Mesenchymal stem cell (in vitro differentiated cells and primary cell): ENCODE data around the gene ZFYVE9.

Experiments used
- DNase-seq: peaks from one replicate; pipeline ENCODE4 v3.0.0-alpha.2; 2013
- H2AFZ ChIP-seq: one replicate; pipeline ENCODE4 v1.6.1; 2013; ENCODE audit warnings: low read depth, mild to moderate bottlenecking, control low read depth, inconsistent platforms, low read length, moderate library complexity
- H2AK5ac ChIP-seq: 2 replicates; pipeline ENCODE4 v1.6.1; 2013; ENCODE audit warnings: low read length, moderate library complexity, mild to moderate bottlenecking, inconsistent platforms; ENCODE audit not compliant: severe bottlenecking
- H2BK120ac ChIP-seq: one replicate; pipeline ENCODE4 v1.6.1; 2013; ENCODE audit warnings: low read depth, mild to moderate bottlenecking, inconsistent platforms, low read length, moderate library complexity
- H2BK12ac ChIP-seq, 2 experiments: one replicate each; pipeline ENCODE4 v1.6.1; 2013; ENCODE audit warnings: inconsistent platforms in 2 of 2, low read length in 2 of 2, mild to moderate bottlenecking in 2 of 2, moderate library complexity in 2 of 2, control low read depth in 1 of 2
- H2BK15ac ChIP-seq: one replicate; pipeline ENCODE4 v1.6.1; 2013; ENCODE audit warnings: mild to moderate bottlenecking, low read depth, inconsistent platforms; ENCODE audit not compliant: poor library complexity, severe bottlenecking
- H2BK5ac ChIP-seq: 2 replicates; pipeline ENCODE4 v1.6.1; 2013; ENCODE audit warnings: low read depth, mild to moderate bottlenecking, low read length, control low read depth, inconsistent platforms; ENCODE audit not compliant: poor library complexity, severe bottlenecking
- H3K14ac ChIP-seq, 2 experiments: one replicate each; pipeline ENCODE4 v1.6.1; 2013; ENCODE audit warnings: inconsistent platforms in 2 of 2, low read length in 2 of 2, control low read depth in 1 of 2, mild to moderate bottlenecking in 1 of 2, moderate library complexity in 1 of 2
- H3K18ac ChIP-seq, 2 experiments: one replicate each; pipeline ENCODE4 v1.6.1; 2013; ENCODE audit warnings: inconsistent platforms in 2 of 2, low read length in 2 of 2, control low read depth in 1 of 2, low read depth in 1 of 2, mild to moderate bottlenecking in 1 of 2
- H3K23ac ChIP-seq, 2 experiments: one replicate each; pipeline ENCODE4 v1.6.1; 2013; ENCODE audit warnings: inconsistent platforms in 2 of 2, low read length in 2 of 2, mild to moderate bottlenecking in 2 of 2, moderate library complexity in 2 of 2, control low read depth in 1 of 2
- H3K27ac ChIP-seq: 2 replicates; pipeline ENCODE4 v1.5.1; 2013; ENCODE audit warnings: mild to moderate bottlenecking, moderate library complexity, low read length, control low read depth, inconsistent platforms; ENCODE audit not compliant: poor library complexity, severe bottlenecking
- H3K27me3 ChIP-seq, 2 experiments: 2 replicates each; pipeline versions ENCODE4 v1.6.1 to v1.7.0; 2013; ENCODE audit warnings: low read length in 2 of 2, mild to moderate bottlenecking in 2 of 2, moderate library complexity in 2 of 2, control low read depth in 1 of 2, inconsistent platforms in 1 of 2; ENCODE audit not compliant: control insufficient read depth in 1 of 2, insufficient read depth in 1 of 2
- H3K36me3 ChIP-seq, 2 experiments: 2 replicates each; pipeline versions ENCODE4 v1.6.1 to v1.7.0; 2013; ENCODE audit warnings: low read length in 2 of 2, control low read depth in 1 of 2, inconsistent platforms in 1 of 2, low read depth in 1 of 2, mild to moderate bottlenecking in 1 of 2; ENCODE audit not compliant: insufficient read depth in 2 of 2, control insufficient read depth in 1 of 2
- H3K4ac ChIP-seq, 2 experiments: one replicate each; pipeline ENCODE4 v1.6.1; 2013; ENCODE audit warnings: inconsistent platforms in 2 of 2, low read length in 2 of 2, mild to moderate bottlenecking in 2 of 2, moderate library complexity in 2 of 2, control low read depth in 1 of 2, low read depth in 1 of 2
- H3K4me1 ChIP-seq: 2 replicates; pipeline ENCODE4 v1.6.1; 2013; ENCODE audit warnings: low read depth, low read length, control low read depth; ENCODE audit not compliant: control insufficient read depth, insufficient read depth
- H3K4me2 ChIP-seq: 2 replicates; pipeline ENCODE4 v1.6.1; 2013; ENCODE audit warnings: low read length, mild to moderate bottlenecking, inconsistent platforms; ENCODE audit not compliant: poor library complexity, severe bottlenecking
- H3K4me3 ChIP-seq, 2 experiments: 2 replicates each; pipeline versions ENCODE4 v1.5.1 to v1.7.0; 2013; ENCODE audit warnings: low read length in 2 of 2, mild to moderate bottlenecking in 2 of 2, control low read depth in 1 of 2, low read depth in 1 of 2; ENCODE audit not compliant: insufficient read depth in 1 of 2
- H3K79me1 ChIP-seq: replicated peaks from 2 replicates; pipeline ENCODE4 v1.6.1; 2013; ENCODE audit warnings: mild to moderate bottlenecking, control low read depth, low read length, inconsistent platforms; ENCODE audit not compliant: poor library complexity, severe bottlenecking
- H3K9ac ChIP-seq: 2 replicates; pipeline ENCODE4 v1.7.0; 2013; ENCODE audit warnings: mild to moderate bottlenecking, low read length, moderate library complexity
- H3K9me3 ChIP-seq: 2 replicates; pipeline ENCODE4 v1.7.0; 2013; ENCODE audit warnings: mild to moderate bottlenecking, low read length; ENCODE audit not compliant: control insufficient read depth
- H4K8ac ChIP-seq: one replicate; pipeline ENCODE4 v1.6.1; 2013; ENCODE audit warnings: inconsistent platforms, mild to moderate bottlenecking, low read length, moderate library complexity
- H4K91ac ChIP-seq: one replicate; pipeline ENCODE4 v1.6.1; 2013; ENCODE audit warnings: mild to moderate bottlenecking, low read length, inconsistent platforms
- WGBS: methylation state at CpG from one replicate; pipeline ENCODE4 v1.1.7; 2013; ENCODE audit warnings: mixed read lengths; 5-methylcytosine and 5-hydroxymethylcytosine counted together

The ZFYVE9 gene

DNA sequence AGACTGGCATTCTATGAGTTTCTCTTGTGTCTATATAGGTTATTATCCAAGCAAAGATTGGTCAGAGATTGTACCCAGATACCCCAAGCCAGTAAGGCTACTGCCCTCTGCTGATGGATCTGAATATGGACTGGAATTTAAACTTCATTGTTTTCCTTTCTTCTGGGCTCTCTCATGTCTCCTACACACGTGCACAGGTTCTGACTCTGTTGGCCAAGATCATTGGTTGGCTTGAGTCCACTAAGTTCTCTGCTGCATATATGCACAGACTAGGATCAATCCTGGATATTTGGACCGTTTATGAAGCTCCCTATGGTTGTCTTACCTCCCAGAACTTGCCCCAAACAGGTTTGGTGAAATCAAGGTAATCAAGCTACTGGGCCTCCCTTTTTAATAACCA, 154.5 kb downstream of the ZFYVE9 start:
- 29% methylated on average over 2 of the region's 2 CpGs for WGBS
- Histone ChIP-seq H3K9ac (no peak overlapping the region), H3K27ac (no peak overlapping the region), H2BK12ac (no peak overlapping the region), H4K8ac (no peak overlapping the region), H3K14ac (no peak overlapping the region), H3K4me1 (no peaks in the 10 kb centered on the region), H3K27me3 (no peaks in the 10 kb centered on the region), H3K79me1 (peaks cover 1% of the 10 kb centered on the region), H3K4ac (no peak overlapping the region), H2BK15ac (no peak overlapping the region), H4K91ac (no peak overlapping the region), H3K36me3 (peaks cover 3 to 5% of the 10 kb centered on the region in 2 experiments), H2AFZ (no peak overlapping the region), H3K9me3 (no peaks in the 10 kb centered on the region), H2AK5ac (no peak overlapping the region), H3K23ac (no peak overlapping the region), H3K4me2 (no peak overlapping the region), H2BK120ac (no peak overlapping the region), H3K18ac (no peak overlapping the region), H3K4me3 (no peak overlapping the region), H2BK5ac (no peak overlapping the region)
- peak; percentile 68 for DNase-seq

DNA sequence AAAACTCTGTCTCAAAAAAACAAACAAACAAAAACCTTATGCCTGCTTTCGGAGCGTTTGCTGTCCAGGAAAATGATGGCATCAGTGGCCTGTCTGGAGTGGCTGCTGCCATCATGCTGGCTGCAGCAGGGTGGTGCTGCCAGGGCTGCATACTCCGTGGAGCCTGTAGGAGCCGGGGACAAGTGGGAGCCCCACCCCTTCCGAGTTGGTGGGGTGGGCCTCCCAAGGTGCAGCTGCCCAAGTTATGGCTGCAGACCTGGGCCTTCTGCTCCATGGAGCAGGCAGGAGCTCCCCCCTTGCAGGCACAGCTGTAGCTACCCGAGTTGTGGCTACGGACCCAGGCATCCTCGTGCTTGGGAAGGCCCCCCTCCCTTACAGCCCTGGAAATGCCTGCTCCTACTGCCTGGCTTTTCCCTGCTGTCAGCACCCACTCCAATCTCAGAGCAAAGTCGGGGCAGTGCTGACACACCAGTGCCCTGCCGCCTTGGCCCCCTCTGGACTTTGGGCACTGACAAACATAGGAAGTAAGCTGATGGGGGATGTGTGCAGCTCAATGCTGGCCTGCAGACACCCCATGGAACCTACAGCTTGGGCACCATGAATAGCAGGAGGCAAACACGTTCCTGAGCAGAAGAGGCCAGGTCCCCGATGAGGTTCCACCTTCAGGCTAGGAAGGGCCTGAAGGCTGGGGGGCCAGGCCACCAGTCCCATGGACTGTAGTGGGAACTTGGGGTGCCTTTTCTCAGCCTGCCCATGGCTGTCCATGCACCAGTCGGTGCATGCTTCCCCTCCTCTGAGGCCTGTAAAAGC, 163.7 kb downstream of the ZFYVE9 start:
- Histone ChIP-seq H3K18ac (no peak overlapping the region), H3K27ac (no peak overlapping the region), H3K23ac (no peak overlapping the region), H3K4me2 (no peak overlapping the region), H2AK5ac (no peak overlapping the region), H2BK12ac (no peak overlapping the region), H3K9me3 (no peaks in the 10 kb centered on the region), H2BK15ac (no peak overlapping the region), H2AFZ (no peak overlapping the region), H4K91ac (no peak overlapping the region), H2BK5ac (no peak overlapping the region), H3K4ac (no peak overlapping the region), H3K4me1 (peaks cover 2% of the 10 kb centered on the region), H3K79me1 (no peaks in the 10 kb centered on the region), H3K36me3 (peaks cover 17 to 39% of the 10 kb centered on the region in 2 experiments), H3K14ac (no peak overlapping the region), H4K8ac (no peak overlapping the region), H3K9ac (no peak overlapping the region), H3K27me3 (no peaks in the 10 kb centered on the region), H2BK120ac (no peak overlapping the region), H3K4me3 (no peak overlapping the region)
- WGBS, result 87% methylated on average over 13 of the region's 13 CpGs
- no peak for DNase-seq

DNA sequence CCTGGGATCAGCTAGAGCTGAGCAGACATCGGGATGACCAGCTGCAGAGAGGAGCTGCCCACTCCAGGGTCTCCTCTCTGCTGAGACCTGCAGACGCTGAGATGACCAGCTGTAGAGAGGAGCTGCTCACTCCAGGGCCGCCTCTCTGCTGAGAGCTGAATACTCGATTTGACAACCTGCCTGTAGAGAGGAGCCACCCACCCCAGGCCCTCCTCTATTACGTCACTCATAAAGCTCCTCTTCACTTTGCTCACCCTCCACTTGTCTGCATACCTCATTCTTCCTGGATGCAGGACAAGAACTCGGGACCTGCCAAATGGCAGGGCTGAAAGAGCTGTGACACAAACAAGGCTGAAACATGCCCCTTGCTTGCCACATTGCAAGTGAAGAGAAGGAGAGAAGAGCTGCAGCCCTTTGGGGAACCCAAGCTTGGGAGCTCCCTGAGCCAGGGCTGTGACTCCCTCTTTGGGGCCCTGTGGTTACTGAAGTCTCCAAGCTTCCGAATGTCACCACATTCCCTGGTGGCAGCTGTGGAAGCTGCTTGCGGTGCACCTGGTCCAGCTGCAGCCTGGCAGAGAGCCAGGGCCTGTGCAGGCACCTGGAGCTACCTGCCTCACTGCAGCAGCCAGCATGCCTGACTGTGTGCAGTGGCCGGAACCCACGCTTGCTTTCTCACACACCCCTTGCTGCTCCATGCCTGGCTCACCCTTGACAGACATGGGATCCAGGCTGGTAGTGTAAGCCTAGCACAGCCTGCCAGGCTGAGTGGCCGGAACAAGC, 164.5 kb downstream of the ZFYVE9 start:
- H3K4ac ChIP-seq, result no peak overlapping the region

DNA sequence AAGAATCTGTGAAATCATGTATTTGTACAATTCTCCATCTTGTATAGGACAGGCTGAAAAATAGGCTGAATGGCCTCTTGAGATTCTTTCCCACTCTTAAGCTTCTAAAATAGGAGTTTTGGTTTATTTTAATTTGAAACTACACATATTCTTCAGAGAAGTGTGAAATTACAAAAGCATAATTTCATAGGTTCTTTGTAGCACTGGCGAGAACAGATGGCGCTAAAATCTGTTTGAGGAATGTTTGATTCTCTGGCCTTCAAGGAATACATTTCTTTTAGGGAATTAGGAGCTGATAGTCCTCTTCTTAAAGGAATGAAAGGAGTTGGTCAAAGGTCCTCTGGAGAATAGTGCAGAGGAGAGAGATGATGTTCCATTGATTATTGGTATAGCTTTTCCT, 179.2 kb downstream of the ZFYVE9 start:
- no peak for DNase-seq
- Histone ChIP-seq H3K9ac (no peak overlapping the region), H3K18ac (no peak overlapping the region)

More for the DNA sequence above, 164.5 kb downstream of the ZFYVE9 start:
- H3K4me3 ChIP-seq, result no peak overlapping the region
- H3K14ac ChIP-seq, result no peak overlapping the region
- peak overlapping the region; percentile 57 for H4K91ac ChIP-seq
- H3K36me3 ChIP-seq, result peaks cover 17 to 41% of the 10 kb centered on the region in 2 experiments
- peaks cover 2% of the 10 kb centered on the region for H3K4me1 ChIP-seq
- H3K9me3 ChIP-seq, result no peaks in the 10 kb centered on the region
- DNase-seq, result no peak
- H2BK5ac ChIP-seq, result no peak overlapping the region
- H3K79me1 ChIP-seq, result no peaks in the 10 kb centered on the region
- no peak overlapping the region for H2BK15ac ChIP-seq
- H3K27me3 ChIP-seq, result no peaks in the 10 kb centered on the region
- 97% methylated on average over 11 of the region's 11 CpGs for WGBS
- H3K27ac ChIP-seq, result no peak overlapping the region
- H2BK120ac ChIP-seq, result no peak overlapping the region
- no peak overlapping the region for H3K23ac ChIP-seq
- no peak overlapping the region for H3K18ac ChIP-seq
- H2BK12ac ChIP-seq, result no peak overlapping the region
- H3K4me2 ChIP-seq, result no peak overlapping the region
- no peak overlapping the region for H4K8ac ChIP-seq
- H3K9ac ChIP-seq, result no peak overlapping the region
- H2AK5ac ChIP-seq, result no peak overlapping the region
- H2AFZ ChIP-seq, result no peak overlapping the region

More for the DNA sequence above, 179.2 kb downstream of the ZFYVE9 start:
- Histone ChIP-seq H2BK12ac (no peak overlapping the region), H3K27ac (no peak overlapping the region), H2AFZ (no peak overlapping the region), H3K4me1 (peaks cover 1% of the 10 kb centered on the region), H3K4me3 (no peak overlapping the region), H2AK5ac (no peak overlapping the region), H3K23ac (no peak overlapping the region), H2BK5ac (no peak overlapping the region), H3K4me2 (no peak overlapping the region), H3K27me3 (no peaks in the 10 kb centered on the region), H4K8ac (no peak overlapping the region), H3K36me3 (peaks cover 0 to 4% of the 10 kb centered on the region in 2 experiments), H3K14ac (no peak overlapping the region), H2BK120ac (no peak overlapping the region), H2BK15ac (no peak overlapping the region), H3K79me1 (no peaks in the 10 kb centered on the region), H3K4ac (no peak overlapping the region), H3K9me3 (no peaks in the 10 kb centered on the region), H4K91ac (no peak overlapping the region)
- 100% methylated on average over 2 of the region's 2 CpGs for WGBS
